Activated T-helper 9 cell treated with anti-CD3 and anti-CD28 coated beads, Interleukin-2, amount 50 U/mL, for 16 hours (primary cell): Measurements from ENCODE around the gene MAST3.
"Not testable (repeated sequence)": the region's sequence is repeated elsewhere in the genome, so short reads cannot be mapped to it uniquely, and the experiment has no call there.

ENCODE experiments used
- DNase-seq: peaks from one replicate; pipeline ENCODE4 v3.0.0-alpha.2; 2020; ENCODE audit warnings: low read depth

The MAST3 gene

GRCh38 chr19:18137657-18138339, 40.2 kb downstream of the MAST3 start:
- no peak for DNase-seq

- no peak for DNase-seq
Measured at GRCh38 chr19:18140473-18140872, 42.9 kb downstream of the MAST3 start.

DNA sequence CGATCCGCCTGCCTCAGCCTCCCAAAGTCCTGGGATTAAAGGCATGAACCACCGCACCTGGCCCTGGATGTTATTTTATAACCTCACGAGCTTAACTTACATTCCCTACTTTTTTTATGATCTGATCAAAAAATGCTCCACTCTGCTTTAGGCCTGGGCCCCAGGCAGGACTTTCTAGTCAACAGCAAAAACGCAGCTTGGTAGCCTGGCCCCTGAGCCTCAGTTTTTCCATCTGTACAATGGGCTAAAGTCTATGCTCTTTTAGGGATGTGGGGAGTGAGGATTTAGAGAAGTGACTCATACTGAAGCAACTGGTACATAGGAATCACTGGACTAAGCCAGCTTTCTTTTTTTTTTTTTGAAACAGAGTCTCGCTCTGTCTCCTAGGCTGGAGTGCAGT, 43.5 kb downstream of the MAST3 start:
- no peak for DNase-seq

- DNase-seq: no peak
Measured at GRCh38 chr19:18143902-18144301, 46.3 kb downstream of the MAST3 start.

DNA sequence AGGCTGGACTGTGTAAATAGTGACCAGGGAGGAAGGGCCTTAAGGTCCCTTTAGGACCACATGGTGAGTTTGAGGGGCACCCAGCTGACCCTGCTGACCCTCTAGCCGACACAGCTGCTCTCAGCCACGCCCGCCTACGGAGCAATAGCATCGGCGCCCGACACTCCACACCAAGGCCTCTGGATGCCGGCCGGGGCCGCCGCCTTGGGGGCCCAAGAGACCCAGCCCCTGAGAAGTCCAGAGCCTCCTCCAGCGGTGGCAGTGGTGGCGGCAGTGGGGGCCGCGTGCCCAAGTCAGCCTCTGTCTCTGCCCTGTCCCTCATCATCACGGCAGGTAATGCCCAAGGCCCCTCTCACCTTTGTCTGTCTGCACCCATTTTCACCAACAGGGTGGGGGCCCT, 46.8 kb downstream of the MAST3 start:
- no peak for DNase-seq

- no peak for DNase-seq
Measured at GRCh38 chr19:18144906-18145305, 47.3 kb downstream of the MAST3 start.

DNA sequence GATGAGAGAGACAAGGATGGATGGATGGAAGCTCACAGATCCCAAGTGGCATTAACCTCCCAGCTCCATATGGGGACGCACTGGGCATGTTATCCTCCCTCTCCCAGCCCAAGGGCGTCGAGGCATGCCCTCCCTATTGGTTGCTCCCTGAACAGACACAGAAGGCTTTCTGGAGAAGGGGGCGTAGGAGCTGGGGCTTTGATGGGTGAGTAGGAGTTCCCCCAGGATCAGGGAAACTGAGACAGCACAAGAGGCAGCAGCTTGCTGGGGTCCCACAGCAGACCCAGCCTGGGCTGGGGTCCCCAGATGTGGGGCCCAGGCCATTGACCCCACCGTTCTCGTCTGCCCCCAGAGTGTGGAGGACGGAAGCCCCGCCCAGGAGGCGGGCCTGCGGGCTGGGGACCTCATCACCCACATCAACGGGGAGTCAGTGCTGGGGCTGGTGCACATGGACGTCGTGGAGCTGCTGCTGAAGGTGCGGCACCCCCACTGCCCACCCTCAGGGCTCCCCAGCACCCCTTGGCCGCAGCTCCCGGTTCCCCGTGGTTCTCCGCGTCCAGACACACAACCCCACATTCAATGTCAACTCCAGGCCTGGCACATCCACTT, 47.9 kb downstream of the MAST3 start:
- no peak for DNase-seq

- no peak for DNase-seq
Measured at GRCh38 chr19:18147396-18147795, 49.8 kb downstream of the MAST3 start.

DNA sequence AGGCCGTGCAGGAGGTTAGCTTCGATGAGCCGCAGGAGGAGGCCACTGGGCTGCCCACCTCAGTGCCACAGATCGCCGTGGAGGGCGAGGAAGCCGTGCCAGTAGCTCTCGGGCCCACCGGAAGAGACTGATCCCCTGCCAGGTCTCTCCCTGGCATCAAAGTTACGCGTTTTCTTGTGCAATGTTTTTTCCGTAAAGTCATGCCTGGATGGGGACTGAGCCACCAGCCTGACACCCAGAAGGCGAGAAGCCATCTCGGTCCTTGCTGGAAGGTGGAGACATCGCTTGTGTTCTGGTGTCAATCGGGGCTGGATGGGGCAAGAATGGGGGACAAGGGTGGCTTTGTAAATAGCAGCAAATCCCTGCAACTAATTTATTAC, 52.0 kb downstream of the MAST3 start:
- no peak for DNase-seq

- DNase-seq: no peak
Measured at GRCh38 chr19:18150776-18151624, 53.4 kb downstream of the MAST3 start.

DNA sequence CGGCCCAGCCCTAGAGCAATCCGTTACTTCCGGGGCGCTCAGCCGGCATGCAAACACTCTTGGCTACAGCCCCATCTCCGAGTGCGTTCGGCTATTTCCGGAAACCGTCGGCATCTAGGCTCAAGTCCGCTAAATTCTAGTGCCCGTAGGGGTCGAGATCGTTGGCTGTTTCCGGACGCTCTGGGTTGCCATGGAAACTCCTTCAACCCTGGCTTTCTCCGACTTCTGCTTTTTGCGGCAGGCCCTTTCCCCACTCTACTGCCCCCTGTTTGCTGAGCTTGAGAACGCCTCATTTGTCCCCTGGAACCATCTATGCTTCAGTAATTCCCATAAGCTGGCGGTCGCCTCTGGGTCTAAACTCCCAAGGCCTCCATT, 54.9 kb downstream of the MAST3 start:
- DNase-seq: peak; percentile 89

GRCh38 chr19:18152817-18153555, 55.4 kb downstream of the MAST3 start, which contains the start of gene PIK3R2:
TSS of gene PIK3R2 (plus strand) at chr19:18153163. CDS start at chr19:18155880, 2,717 bp downstream.
- peak; percentile 98 for DNase-seq

DNA sequence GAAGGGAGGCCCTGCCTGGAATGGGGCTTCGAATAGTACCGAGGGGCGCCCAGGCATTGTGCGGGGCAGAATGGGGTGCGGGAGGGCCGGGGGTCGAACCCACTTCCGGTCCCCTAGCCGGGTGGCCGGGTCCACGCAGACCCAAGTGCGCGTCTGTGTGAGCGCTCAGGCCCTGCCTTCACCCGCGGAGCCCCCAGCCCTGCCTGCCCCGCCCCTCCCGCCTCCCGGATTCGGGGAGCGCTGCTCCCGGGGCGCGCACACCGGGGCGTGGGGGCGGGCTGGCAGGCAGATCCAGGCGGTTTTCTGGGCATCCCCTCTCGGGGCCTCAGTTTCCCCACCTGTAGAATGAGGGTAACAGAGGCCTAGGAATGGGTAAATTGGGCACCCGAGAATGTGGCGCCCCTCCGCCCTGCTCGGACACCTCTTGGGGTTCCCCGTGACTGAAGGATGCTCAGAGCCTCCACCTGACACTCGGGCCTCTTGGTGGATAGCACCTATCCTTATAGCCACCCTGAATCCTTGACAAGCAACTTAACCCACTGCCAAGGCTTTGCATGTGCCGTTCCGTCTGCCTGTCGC, 56.1 kb downstream of the MAST3 start:
- DNase-seq: peak; percentile 22

DNA sequence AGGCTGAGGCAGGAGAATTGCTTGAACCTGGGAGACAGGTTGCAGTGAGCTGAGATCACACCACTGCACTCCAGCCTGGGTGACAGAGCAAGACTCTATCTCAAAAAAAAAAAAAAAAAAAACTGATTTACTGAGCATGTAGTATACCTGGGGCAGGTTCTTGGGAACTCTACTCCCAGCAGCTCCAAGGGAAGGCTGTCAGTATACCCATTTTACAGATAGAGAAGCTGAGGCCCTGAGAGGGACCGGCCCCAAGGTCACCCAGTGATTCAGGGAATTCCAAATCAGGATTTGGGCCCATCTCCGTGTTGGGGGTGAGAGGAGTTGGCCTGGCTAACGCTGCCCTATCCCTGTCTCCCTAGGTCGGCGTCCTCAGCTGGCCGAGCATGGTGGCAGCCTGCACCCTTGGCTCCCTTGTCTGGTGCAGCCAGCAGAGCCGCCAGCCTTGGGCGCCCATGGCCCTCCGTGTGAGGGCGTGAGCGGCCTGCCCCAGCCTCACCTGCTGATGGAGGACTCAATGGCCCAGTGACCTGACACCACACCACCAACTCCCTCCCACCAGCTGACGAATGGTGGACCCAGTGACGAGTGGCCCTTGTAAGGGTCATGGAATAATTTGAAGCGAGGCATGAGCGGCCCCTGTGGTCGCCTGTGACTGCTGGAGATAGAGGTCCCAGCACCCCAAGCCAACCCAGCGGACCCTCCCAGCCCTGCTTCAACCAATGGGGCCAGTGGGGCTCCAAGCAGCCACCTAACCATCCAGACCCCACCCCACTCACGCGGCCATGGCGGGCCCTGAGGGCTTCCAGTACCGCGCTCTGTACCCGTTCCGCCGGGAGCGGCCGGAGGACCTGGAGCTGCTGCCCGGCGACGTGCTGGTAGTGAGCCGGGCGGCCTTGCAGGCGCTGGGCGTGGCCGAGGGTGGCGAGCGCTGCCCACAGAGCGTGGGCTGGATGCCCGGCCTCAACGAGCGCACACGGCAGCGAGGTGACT, 57.8 kb downstream of the MAST3 start:
- DNase-seq: no peak

DNA sequence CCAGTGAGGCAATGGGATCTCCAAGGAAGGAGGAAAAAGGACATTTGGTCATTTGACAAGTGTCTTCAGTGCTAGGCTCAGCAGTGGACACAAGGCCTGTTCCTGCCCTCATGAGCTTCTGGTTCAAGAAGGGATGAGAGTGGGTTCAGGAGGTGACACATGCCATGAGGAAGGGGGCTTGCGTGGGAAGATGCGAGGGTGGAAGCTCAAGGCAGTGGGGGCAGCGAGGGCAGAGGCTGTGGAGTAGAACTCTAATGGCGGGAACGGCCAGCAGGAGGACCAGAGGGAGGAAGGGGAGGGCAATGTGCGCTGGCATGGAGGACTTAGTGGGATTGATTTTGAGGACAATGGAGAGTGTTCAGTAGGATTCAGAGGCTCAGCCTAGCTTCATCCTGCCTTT, 58.7 kb downstream of the MAST3 start:
- no peak for DNase-seq

DNA sequence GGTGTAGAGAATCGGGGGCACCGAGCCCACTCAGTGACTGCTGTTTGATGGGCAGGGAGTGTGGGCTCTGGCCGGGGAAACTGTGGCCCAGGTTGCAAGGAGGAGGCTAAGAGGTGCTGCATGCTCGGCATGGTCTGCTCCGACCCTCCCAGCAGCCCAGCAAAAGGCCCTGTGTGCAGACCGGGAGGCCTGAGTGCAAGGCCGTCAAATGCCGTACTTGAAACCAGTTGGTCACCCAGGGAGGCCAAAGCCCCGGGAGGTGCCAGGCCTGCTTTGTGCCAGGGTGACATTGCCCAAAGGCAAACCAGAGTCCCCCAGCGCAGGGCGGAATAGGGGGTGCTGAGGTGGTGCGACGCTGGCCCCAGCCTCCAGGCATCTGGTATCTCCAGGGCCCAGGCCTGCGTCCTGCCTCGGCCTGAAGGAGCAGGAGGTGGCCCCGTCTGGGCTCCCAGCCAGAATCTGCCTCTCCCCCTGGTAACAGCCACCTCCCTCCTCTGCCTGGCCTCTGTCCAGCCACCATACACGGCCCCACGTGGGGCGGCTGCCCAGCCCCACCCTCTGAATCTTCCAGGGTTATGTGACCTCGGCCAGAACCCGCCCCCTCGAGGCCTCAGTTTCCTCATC, 59.4 kb downstream of the MAST3 start:
- DNase-seq: no peak

DNA sequence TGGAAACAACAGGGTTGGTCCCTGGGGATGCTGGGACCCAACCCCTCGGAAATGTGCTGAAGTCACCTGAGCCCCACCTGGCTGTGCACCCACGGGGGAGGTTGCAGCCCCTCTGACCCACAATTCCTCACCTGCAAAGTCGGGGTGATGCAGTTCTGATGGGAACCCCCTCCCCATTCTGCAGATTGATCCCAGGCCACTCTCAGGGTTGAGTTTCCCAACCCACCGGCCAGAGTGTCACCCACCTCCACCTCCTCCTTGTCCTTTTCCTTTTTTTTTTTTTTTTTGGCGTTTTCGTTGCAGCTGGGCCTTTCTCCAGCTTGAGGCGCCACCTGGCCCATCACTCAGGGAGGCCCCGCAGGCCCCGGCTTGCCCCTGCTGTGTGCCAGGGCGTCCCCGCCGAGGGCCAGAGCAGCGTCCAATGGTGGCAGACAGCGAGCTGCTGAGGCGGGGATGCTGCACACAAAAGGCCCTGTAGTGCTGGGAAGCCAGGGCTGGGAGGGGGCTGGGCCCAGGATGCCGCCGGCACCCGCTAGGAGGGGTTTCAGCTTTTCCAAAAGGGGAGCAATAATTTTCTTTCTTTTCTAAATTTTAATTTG, 60.0 kb downstream of the MAST3 start:
- DNase-seq: no peak

DNA sequence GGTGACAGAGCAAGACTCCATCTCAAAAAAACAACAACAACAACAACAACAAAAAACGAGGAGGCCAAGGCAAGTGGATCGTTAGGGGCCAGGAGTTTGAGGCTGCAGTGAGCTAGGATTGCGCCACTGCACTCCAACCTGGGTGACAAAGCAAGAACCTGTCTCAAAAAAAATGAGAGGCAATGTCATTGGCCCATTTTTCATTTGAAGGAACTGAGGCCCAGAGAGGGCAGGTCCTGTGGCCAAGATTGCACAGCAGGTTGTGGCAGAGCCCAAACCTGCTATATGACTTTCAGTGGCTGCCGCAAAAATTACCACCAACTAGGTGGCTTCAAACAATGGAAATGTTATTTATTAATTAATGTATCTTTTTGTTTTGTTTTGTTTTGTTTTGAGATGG, 60.9 kb downstream of the MAST3 start:
- no peak for DNase-seq

- DNase-seq: not testable (repeated sequence)
Measured at GRCh38 chr19:18159059-18159616, 61.6 kb downstream of the MAST3 start.

DNA sequence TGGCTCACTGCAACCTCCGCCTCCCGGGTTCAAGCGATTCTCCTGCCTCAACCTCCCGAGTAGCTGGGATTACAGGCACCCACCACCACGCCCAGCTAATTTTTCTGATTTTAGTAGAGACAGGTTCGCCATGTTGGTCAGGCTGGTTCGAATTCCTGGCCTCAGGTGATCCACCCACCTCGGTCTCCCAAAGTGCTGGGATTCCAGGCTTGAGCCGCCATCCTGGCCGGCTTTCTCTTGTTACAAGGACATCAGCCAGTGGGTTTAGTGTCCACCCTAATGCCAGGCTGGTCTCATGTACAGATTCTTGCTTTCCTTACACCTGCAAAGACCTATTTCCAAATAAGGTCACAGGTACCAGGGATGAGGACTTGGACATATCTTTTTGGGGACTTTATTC, 62.2 kb downstream of the MAST3 start:
- no peak for DNase-seq
